SK-N-SH (cell line): ENCODE results near the gene MADCAM1. TPM values are rescaled to one million over a fixed set of nuclear protein-coding genes. Genes with fewer than 3 reads are reported as not detected.
A peak's percentile ranks its signal among the peaks of the same experiment; 100 is the strongest.

Experiments used
- CTCF ChIA-PET: fragments of 300-600, 350-600 bp; formaldehyde crosslinking; extraction: SDS; loops from one replicate; lab custom pipeline; 2021; lab: Yijun Ruan, JAX
- POLR2A ChIA-PET: fragments of 350-600 bp; sonication (Branson Sonifier 250); formaldehyde crosslinking; extraction: SDS; loops from one replicate; lab custom pipeline; 2020; ENCODE audit warnings: antibody characterized with exemption, inconsistent platforms; lab: Yijun Ruan, JAX
- DNase-seq: peaks from one replicate; pipeline ENCODE4 v3.0.0; 2012
- H2AFZ ChIP-seq: fragments of 200-600 bp; sonication (generic); 2 replicates; pipeline ENCODE4 v1.8.1; 2016; ENCODE audit warnings: antibody characterized with exemption, mild to moderate bottlenecking, low read depth
- H3F3A ChIP-seq: fragments of 200-600 bp; sonication (generic); replicated peaks from 2 replicates; pipeline ENCODE3; 2016; ENCODE audit warnings: antibody characterized with exemption, mild to moderate bottlenecking; ENCODE audit not compliant: insufficient read depth
- H3K27ac ChIP-seq, 2 experiments: fragments of 200-500 bp in 1 of 2; fragments of 200-600 bp in 1 of 2; sonication (Bioruptor generic) in 1 of 2; sonication (generic), shearing (Covaris generic) in 1 of 2; 2 replicates each; pipeline versions ENCODE4 v1.5.1 to v1.6.1; 2014 to 2016; ENCODE audit warnings: low read depth in 2 of 2, inconsistent platforms in 1 of 2, low read length in 1 of 2, mild to moderate bottlenecking in 1 of 2, mixed read lengths in 1 of 2
- H3K27me3 ChIP-seq: fragments of 200-600 bp; sonication (generic), shearing (Covaris generic); 2 replicates; pipeline ENCODE4 v1.6.1; 2016; ENCODE audit warnings: mixed run types; ENCODE audit not compliant: insufficient read depth
- H3K36me3 ChIP-seq, 2 experiments: fragments of 200-500 bp in 1 of 2; fragments of 200-600 bp in 1 of 2; sonication (Bioruptor generic) in 1 of 2; sonication (generic) in 1 of 2; replicated peaks in 1 of 2; 2 replicates each; pipeline versions ENCODE3 to v1.5.1; 2014 to 2016; ENCODE audit warnings: low read length in 1 of 2, mild to moderate bottlenecking in 1 of 2; ENCODE audit not compliant: insufficient read depth in 2 of 2, control insufficient read depth in 1 of 2
- H3K4me1 ChIP-seq, 2 experiments: fragments of 200-500 bp in 1 of 2; fragments of 200-600 bp in 1 of 2; sonication (Bioruptor generic) in 1 of 2; sonication (generic), shearing (Covaris generic) in 1 of 2; 2 replicates each; pipeline versions ENCODE4 v1.5.1 to v1.6.1; 2014 to 2016; ENCODE audit warnings: low read depth in 1 of 2, low read length in 1 of 2, mixed run types in 1 of 2; ENCODE audit not compliant: insufficient read depth in 2 of 2, control insufficient read depth in 1 of 2
- H3K4me2 ChIP-seq: fragments of 200-600 bp; sonication (generic), shearing (Covaris generic); 2 replicates; pipeline ENCODE4 v1.6.1; 2017; ENCODE audit warnings: mixed run types
- H3K4me3 ChIP-seq, 2 experiments: fragments of 200-500 bp in 1 of 2; fragments of 200-600 bp in 1 of 2; sonication (Bioruptor generic) in 1 of 2; sonication (generic), shearing (Covaris generic) in 1 of 2; 2 replicates each; pipeline versions ENCODE4 v1.5.1 to v1.8.1; 2014 to 2016; ENCODE audit warnings: low read depth in 2 of 2, inconsistent platforms in 1 of 2, low read length in 1 of 2, mild to moderate bottlenecking in 1 of 2, mixed read lengths in 1 of 2, moderate library complexity in 1 of 2
- H3K79me2 ChIP-seq: fragments of 200-600 bp; sonication (generic); 2 replicates; pipeline ENCODE4 v1.8.1; 2017; ENCODE audit warnings: mild to moderate bottlenecking; ENCODE audit not compliant: insufficient read depth
- H3K9ac ChIP-seq: fragments of 200-600 bp; sonication (generic); 2 replicates; pipeline ENCODE4 v1.6.1; 2017; ENCODE audit warnings: mixed run types
- H3K9me2 ChIP-seq: fragments of 200-600 bp; sonication (generic); 2 replicates; pipeline ENCODE4 v1.6.1; 2017; ENCODE audit warnings: mixed run types
- H3K9me3 ChIP-seq: fragments of 200-600 bp; sonication (generic); 2 replicates; pipeline ENCODE4 v1.6.1; 2017; ENCODE audit warnings: mixed run types, mild to moderate bottlenecking, moderate library complexity
- H4K20me1 ChIP-seq: fragments of 200-600 bp; sonication (generic); 2 replicates; pipeline ENCODE4 v1.6.1; 2017; ENCODE audit warnings: mild to moderate bottlenecking, mixed run types; ENCODE audit not compliant: insufficient read depth
- CHD2 ChIP-seq: fragments of 150-350 bp; IDR thresholded peaks from 2 replicates; pipeline ENCODE4 v1.6.1; 2018; ENCODE audit warnings: low read length; ENCODE audit not compliant: partially characterized antibody
- EZH2phosphoT487 ChIP-seq: fragments of 200-600 bp; sonication (generic); IDR thresholded peaks from 2 replicates; pipeline ENCODE4 v1.6.1; 2017; ENCODE audit warnings: low read depth, mixed run types, mild to moderate bottlenecking, antibody characterized with exemption, moderate library complexity, borderline replicate concordance
- FOXM1 ChIP-seq: IDR thresholded peaks from 2 replicates; pipeline ENCODE4 v1.4.0; 2012; ENCODE audit warnings: low read depth, mild to moderate bottlenecking
- GABPA ChIP-seq: IDR thresholded peaks from 2 replicates; pipeline ENCODE4 v1.4.0; 2012; ENCODE audit warnings: low read depth, mild to moderate bottlenecking
- GATA2 ChIP-seq: sonication (generic); formaldehyde crosslinking; IDR thresholded peaks from 2 replicates; pipeline ENCODE4 v1.5.0; 2020; ENCODE audit warnings: mild to moderate bottlenecking, missing genetic modification reagents
- JUND ChIP-seq: IDR thresholded peaks from 2 replicates; pipeline ENCODE4 v1.4.0; 2012
- MAX ChIP-seq: IDR thresholded peaks from 2 replicates; pipeline ENCODE4 v1.4.0; 2012; ENCODE audit warnings: low read depth
- MXI1 ChIP-seq: IDR thresholded peaks from 2 replicates; pipeline ENCODE4 v1.6.1; 2012; ENCODE audit warnings: mild to moderate bottlenecking, low read depth, low read length, improper control_type of control experiment
- NFIC ChIP-seq: IDR thresholded peaks from 2 replicates; pipeline ENCODE4 v1.4.0; 2012; ENCODE audit warnings: borderline replicate concordance
- NRF1 ChIP-seq: IDR thresholded peaks from 2 replicates; pipeline ENCODE4 v1.6.1; 2012; ENCODE audit warnings: low read depth, mild to moderate bottlenecking, low read length
- POLR2AphosphoS5 ChIP-seq: IDR thresholded peaks from 2 replicates; pipeline ENCODE4 v1.6.1; 2012; ENCODE audit warnings: low read depth, low read length
- RCOR1 ChIP-seq: fragments of 150-350 bp; IDR thresholded peaks from 2 replicates; pipeline ENCODE4 v1.6.1; 2017; ENCODE audit warnings: antibody characterized with exemption, low read length
- SMC3 ChIP-seq: IDR thresholded peaks from 2 replicates; pipeline ENCODE4 v1.6.1; 2012; ENCODE audit warnings: low read depth, low read length, improper control_type of control experiment
- TAF1 ChIP-seq: IDR thresholded peaks from 2 replicates; pipeline ENCODE4 v1.6.1; 2012; ENCODE audit warnings: low read depth, mild to moderate bottlenecking, low read length, moderate library complexity, borderline replicate concordance
- TCF12 ChIP-seq: IDR thresholded peaks from 2 replicates; pipeline ENCODE4 v1.4.0; 2012
- WGBS: methylation state at CpG from one replicate; pipeline ENCODE4 v1.1.6; 2017; ENCODE audit warnings: low lambda C conversion rate; 5-methylcytosine and 5-hydroxymethylcytosine counted together
- polyA plus RNA-seq, 3 experiments: library from polyadenylated mRNA; depleted of rRNA; stranded (reverse); fragments of >200 nt; gene quantifications; 2 replicates each; pipeline ENCODE4 v1.2.3, GENCODE V29; 2012
- TF ChIP-seq, protein P1 (sequence below): fragments of 150-350 bp; IDR thresholded peaks from 2 replicates; pipeline ENCODE4 v1.6.1; 2017; ENCODE audit warnings: antibody characterized with exemption, low read length, low read depth, borderline replicate concordance

MADCAM1 gene
- polyA plus RNA-seq, 1 of the 3 experiments (the other 2 are of a cell fraction), result 0.81 TPM

DNA sequence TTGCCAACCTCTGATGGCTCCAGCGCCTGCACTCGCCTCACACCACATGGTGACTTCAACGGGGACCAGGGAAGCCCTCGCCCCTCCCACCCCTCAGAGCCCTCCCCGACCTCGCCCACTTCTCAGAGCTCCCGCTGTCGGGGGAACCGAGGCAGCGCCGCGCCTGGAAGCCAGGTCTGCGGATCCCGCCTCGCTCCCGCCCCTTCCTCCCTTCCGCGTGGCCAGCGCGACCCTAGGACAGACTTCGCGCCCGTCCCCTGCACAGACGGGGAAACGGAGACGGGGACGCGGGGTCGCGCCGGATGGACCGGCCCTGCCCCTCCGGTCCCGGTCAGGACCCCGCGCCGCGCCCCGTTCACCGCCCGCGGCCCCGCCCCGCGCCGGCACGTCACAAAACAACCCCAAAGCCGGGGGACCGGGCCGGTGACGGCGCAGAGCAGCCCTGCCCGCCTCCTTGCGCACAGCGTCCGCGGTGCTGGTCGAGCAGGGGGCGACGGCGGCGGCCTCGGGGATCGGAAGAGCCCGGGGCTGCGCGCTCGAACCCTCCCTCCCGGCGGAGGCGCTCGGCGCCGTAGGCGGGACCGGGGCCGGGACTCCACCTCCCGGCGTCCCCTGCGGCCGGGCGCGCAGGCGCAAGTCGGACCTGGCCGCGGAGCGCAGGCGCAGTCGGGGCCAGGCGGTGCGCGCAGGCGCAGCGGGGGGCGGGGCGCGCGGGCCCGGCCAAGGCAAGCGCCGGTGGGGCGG lies 34.9 kb downstream of the MADCAM1 start:
- DNase-seq, result peak; percentile 99
- peaks cover 0 to 8% of the 10 kb centered on the region in 2 experiments for H3K36me3 ChIP-seq
- peak overlapping the region; percentile 86 for H3K9ac ChIP-seq
- ChIA-PET CTCF (interaction anchor here (0.6 to 6.2 kb wide), 9 partner anchors 9 to 147 kb away, joined by 3 to 56 read pairs (median 8); partner anchors contain the start of gene TPGS1), POLR2A (interaction anchor here (1.0 to 2.4 kb wide), 6 partner anchors 11 to 58 kb away, joined by 3 to 11 read pairs (median 6); partner anchors contain the start of gene BSG)
- H3K9me3 ChIP-seq, result no peaks in the 10 kb centered on the region
- H3K79me2 ChIP-seq, result peaks cover 39% of the 10 kb centered on the region
- H3K27ac ChIP-seq, result peak overlapping the region; percentile 80 to 95
- peak overlapping the region; percentile 63; the same call in 1 of the 2 replicates for H2AFZ ChIP-seq
- H3K4me2 ChIP-seq, result peak overlapping the region; percentile 85
- 3% methylated on average over 40 of the region's 103 CpGs for WGBS
- no peaks in the 10 kb centered on the region for H3K27me3 ChIP-seq
- peak overlapping the region; percentile 73 to 75 for H3K4me3 ChIP-seq
- peaks cover 38% of the 10 kb centered on the region for H4K20me1 ChIP-seq
- no peaks in the 10 kb centered on the region for H3F3A ChIP-seq
- TF ChIP-seq RCOR1, result no peak
- TF ChIP-seq, protein P1, sequence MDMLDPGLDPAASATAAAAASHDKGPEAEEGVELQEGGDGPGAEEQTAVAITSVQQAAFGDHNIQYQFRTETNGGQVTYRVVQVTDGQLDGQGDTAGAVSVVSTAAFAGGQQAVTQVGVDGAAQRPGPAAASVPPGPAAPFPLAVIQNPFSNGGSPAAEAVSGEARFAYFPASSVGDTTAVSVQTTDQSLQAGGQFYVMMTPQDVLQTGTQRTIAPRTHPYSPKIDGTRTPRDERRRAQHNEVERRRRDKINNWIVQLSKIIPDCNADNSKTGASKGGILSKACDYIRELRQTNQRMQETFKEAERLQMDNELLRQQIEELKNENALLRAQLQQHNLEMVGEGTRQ, result no peak; the same call in 1 of the 2 replicates
- TF ChIP-seq TCF12, result no peak
- peak; percentile 31; the same call in 1 of the 2 replicates for TF ChIP-seq GABPA
- TF ChIP-seq CHD2, result no peak
- no peak for TF ChIP-seq GATA2 (CRISPR knock-in tag)
- TF ChIP-seq POLR2AphosphoS5, result peak; percentile 34
- TF ChIP-seq MXI1, result peak; percentile 86
- no peak for TF ChIP-seq SMC3
- peak; percentile 75 for TF ChIP-seq MAX
- TF ChIP-seq JUND, result no peak
- TF ChIP-seq NRF1, result peak; percentile 97
- peak; percentile 12; the same call in 1 of the 2 replicates for TF ChIP-seq TAF1
- no peaks in the 10 kb centered on the region for H3K9me2 ChIP-seq
- H3K4me1 ChIP-seq, result peaks cover 11 to 19% of the 10 kb centered on the region in 2 experiments; a peak in 2 of 4 replicates

DNA sequence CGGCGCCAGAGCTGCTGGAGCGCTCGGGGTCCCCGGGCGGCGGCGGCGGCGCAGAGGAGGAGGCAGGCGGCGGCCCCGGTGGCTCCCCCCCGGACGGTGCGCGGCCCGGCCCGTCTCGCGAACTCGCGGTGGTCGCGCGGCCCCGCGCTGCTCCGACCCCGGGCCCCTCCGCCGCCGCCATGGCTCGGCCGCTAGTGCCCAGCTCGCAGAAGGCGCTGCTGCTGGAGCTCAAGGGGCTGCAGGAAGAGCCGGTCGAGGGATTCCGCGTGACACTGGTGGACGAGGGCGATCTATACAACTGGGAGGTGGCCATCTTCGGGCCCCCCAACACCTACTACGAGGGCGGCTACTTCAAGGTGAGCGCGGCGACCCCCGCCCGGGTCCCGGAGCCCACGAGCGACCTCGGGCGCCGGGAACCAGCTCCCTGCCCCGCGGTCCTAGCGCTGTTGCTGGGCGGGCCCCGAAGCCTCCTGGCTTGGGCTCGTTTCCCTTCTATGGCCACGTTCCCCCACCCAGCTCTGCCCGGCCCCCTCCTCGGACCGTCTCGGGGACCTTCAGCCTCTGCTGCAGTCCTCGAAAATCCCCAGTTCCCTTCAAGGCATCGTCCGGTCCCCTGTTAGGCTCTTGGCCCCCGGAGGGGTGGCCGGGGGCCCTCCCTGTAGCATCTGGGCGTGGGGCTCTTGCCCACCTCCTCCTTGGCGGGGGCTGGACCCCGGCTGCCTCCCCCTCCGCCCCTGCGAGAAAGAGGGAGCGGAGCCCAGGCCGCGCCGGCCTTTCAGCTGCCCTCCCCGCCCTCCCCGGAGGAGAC lies 35.7 kb downstream of the MADCAM1 start, which contains the start of gene CDC34:
Gene CDC34 (plus strand): TSS at position 8 of the 808 bp plus-strand sequence. CDS start 172 bp downstream, at position 180.
- 0% methylated on average over 1 of the region's 84 CpGs for WGBS
- peaks cover 39% of the 10 kb centered on the region for H4K20me1 ChIP-seq
- peak within 1 kb of the TSS; percentile 80 to 95 for H3K27ac ChIP-seq
- H2AFZ ChIP-seq, result peak within 1 kb of the TSS; percentile 63; the same call in 1 of the 2 replicates
- CTCF ChIA-PET, result interaction anchor here (1.3 to 6.2 kb wide), 9 partner anchors 10 to 55 kb away, joined by 3 to 56 read pairs (median 7); partner anchors contain the start of gene TPGS1
- H3K4me3 ChIP-seq, result peak within 1 kb of the TSS; percentile 75 to 94
- H3K9me2 ChIP-seq, result no peaks in the 10 kb centered on the region
- peak within 1 kb of the TSS; percentile 99 for H3K4me2 ChIP-seq
- no peaks in the 10 kb centered on the region for H3K27me3 ChIP-seq
- H3K79me2 ChIP-seq, result peaks cover 43% of the 10 kb centered on the region
- H3F3A ChIP-seq, result no peaks in the 10 kb centered on the region
- H3K9ac ChIP-seq, result peak within 1 kb of the TSS; percentile 87
- peaks cover 0 to 16% of the 10 kb centered on the region in 2 experiments for H3K36me3 ChIP-seq
- no peaks in the 10 kb centered on the region for H3K9me3 ChIP-seq
- TF ChIP-seq TAF1 (0 out of 2 replicates have a peak, but pooled peaks have one; percentile 3), NFIC (no peak), FOXM1 (no peak), SMC3 (no peak), EZH2phosphoT487 (no peak), POLR2AphosphoS5 (peak; percentile 23; the same call in 1 of the 2 replicates)
- TF ChIP-seq, all 33 proteins: peak for 2
- H3K4me1 ChIP-seq, result peaks cover 11 to 19% of the 10 kb centered on the region in 2 experiments; a peak in 2 of 4 replicates
- POLR2A ChIA-PET, result interaction anchor here (1.3 to 2.4 kb wide), 6 partner anchors 10 to 57 kb away, joined by 3 to 11 read pairs (median 6); partner anchors contain the start of gene BSG
- peak; percentile 68 for DNase-seq
